Kidney (tissue), 14 donors: ENCODE data around the gene PTPRG. TPM values are rescaled to one million over a fixed set of nuclear protein-coding genes. Genes with fewer than 3 reads are reported as not detected.

ENCODE experiments used
- DNase-seq, 5 donors: peaks; one replicate each; pipeline ENCODE4 v3.0.0-alpha.2; 2013 to 2020
- FAIRE-seq: peaks from 2 replicates; lab custom pipeline; 2012; peaks lifted over from hg19 to GRCh38; lab: Jason Lieb, UNC
- H3K27ac ChIP-seq, 2 donors: one replicate each; pipeline ENCODE4 v1.7.0; 2013; ENCODE audit warnings: low read depth in 2 of 2, low read length in 2 of 2, inconsistent platforms in 1 of 2
- H3K27me3 ChIP-seq: one replicate; pipeline ENCODE4 v1.7.1; 2013; ENCODE audit warnings: low read length, inconsistent platforms; ENCODE audit not compliant: control insufficient read depth, insufficient read depth
- H3K36me3 ChIP-seq, 3 donors: one replicate each; pipeline versions ENCODE4 v1.7.0 to v1.7.1; 2013; ENCODE audit warnings: low read length in 3 of 3, control low read depth in 1 of 3, inconsistent platforms in 1 of 3; ENCODE audit not compliant: insufficient read depth in 3 of 3, control insufficient read depth in 2 of 3
- H3K4me1 ChIP-seq, 3 donors: one replicate each; pipeline versions ENCODE4 v1.7.0 to v1.7.1; 2013; ENCODE audit warnings: low read length in 3 of 3, inconsistent platforms in 1 of 3, low read depth in 1 of 3; ENCODE audit not compliant: control insufficient read depth in 2 of 3, insufficient read depth in 2 of 3
- H3K4me3 ChIP-seq, 3 donors: one replicate each; pipeline versions ENCODE4 v1.7.0 to v1.8.1; 2013; ENCODE audit warnings: low read length in 3 of 3, control low read depth in 1 of 3, inconsistent platforms in 1 of 3
- H3K9ac ChIP-seq, 3 donors: one replicate each; pipeline versions ENCODE4 v1.7.0 to v1.7.1; 2013; ENCODE audit warnings: low read length in 3 of 3, control low read depth in 1 of 3, inconsistent platforms in 1 of 3
- H3K9me3 ChIP-seq, 3 donors: one replicate each; pipeline versions ENCODE4 v1.7.0 to v1.7.1; 2013; ENCODE audit warnings: low read length in 3 of 3, control low read depth in 1 of 3, inconsistent platforms in 1 of 3; ENCODE audit not compliant: control insufficient read depth in 2 of 3, insufficient read depth in 1 of 3
- CTCF ChIP-seq: IDR thresholded peaks from 3 replicates; pipeline ENCODE4 v1.5.1; 2012; ENCODE audit warnings: mild to moderate bottlenecking, moderate library complexity, borderline replicate concordance; ENCODE audit not compliant: insufficient read depth; ENCODE audit errors: extremely low read depth
- intact Hi-C: fragments of 100-400 bp; cut with DNase I; formaldehyde crosslinking; loops from one replicate; pipeline ENCODE4 v1.11.1; 2022
- polyA plus RNA-seq: library from polyadenylated mRNA; stranded (reverse); fragments of 350-450 nt; fragmentation: Illumina TruSeq; extraction: RNeasy Lipid Tissue Mini Kit (QIAGEN cat#74804); gene quantifications from one replicate; pipeline ENCODE4 v1.2.3, GENCODE V29; 2014; ENCODE audit warnings: low read depth, low replicate concordance; ENCODE audit not compliant: insufficient read depth
- total RNA-seq: library from RNA; stranded (reverse); fragmentation: NEBNext Ultra II Directional; extraction: Animal tissue kit (Norgen Biotek cat#: 25700); gene quantifications from one replicate; pipeline ENCODE4 v1.2.1, GENCODE V29; 2021
- donor health status: control.
- donor health status: control.
- donor health status: control.
- donor health status: control.
- donor health status: control.
- donor health status: DM: yes; HTN: yes; CAD: no.
- donor health status: Normal renal cell carcinoma (clear cell type).

PTPRG gene
- total and polyA plus RNA-seq, 2 donors from 2014 or later: 9.2 to 154 TPM

GRCh38 chr3:61639991-61640390 lies 78.6 kb downstream of the PTPRG start:
- H3K27ac ChIP-seq: no peak overlapping the region
- intact Hi-C loops: no loop called here
- H3K9ac ChIP-seq: no peak overlapping the region
- DNase-seq: no peak
- peaks cover 0 to 11% (median 6%) of the 10 kb centered on the region in 3 donors for H3K4me1 ChIP-seq
- H3K4me3 ChIP-seq: no peak overlapping the region
- no peaks in the 10 kb centered on the region for H3K36me3 ChIP-seq
- no peak for FAIRE-seq
- TF ChIP-seq CTCF: no peak
- no peaks in the 10 kb centered on the region for H3K27me3 ChIP-seq
- H3K9me3 ChIP-seq: no peaks in the 10 kb centered on the region

DNA sequence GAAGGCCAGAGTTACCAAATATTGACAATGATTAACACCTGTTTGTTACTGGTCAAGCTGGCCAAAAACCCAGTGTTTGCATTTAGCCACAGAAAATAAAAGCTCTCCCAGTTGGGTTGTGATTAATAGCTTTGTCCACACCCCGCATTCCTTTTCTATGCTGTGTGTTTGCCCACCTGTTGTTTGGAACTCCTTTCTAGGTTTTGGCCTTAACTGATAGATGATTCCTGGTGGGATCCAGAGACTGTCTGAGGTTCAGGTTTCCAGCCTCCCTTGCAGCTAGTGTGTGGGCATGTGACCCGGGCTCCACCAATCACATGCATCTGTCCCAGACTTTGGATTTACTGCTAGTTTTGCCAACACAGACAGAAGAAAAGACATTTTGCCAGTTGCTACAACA lies 83.8 kb downstream of the PTPRG start:
- no peak for TF ChIP-seq CTCF
- no peak for DNase-seq
- Histone ChIP-seq H3K27ac (no peak overlapping the region), H3K4me1 (peaks cover 0 to 8% (median 0%) of the 10 kb centered on the region in 3 donors), H3K9me3 (peaks cover 0 to 7% (median 0%) of the 10 kb centered on the region in 3 donors), H3K36me3 (no peaks in the 10 kb centered on the region), H3K4me3 (no peak overlapping the region), H3K9ac (no peak overlapping the region), H3K27me3 (no peaks in the 10 kb centered on the region)
- FAIRE-seq: no peak
- intact Hi-C loops: no loop called here

DNA sequence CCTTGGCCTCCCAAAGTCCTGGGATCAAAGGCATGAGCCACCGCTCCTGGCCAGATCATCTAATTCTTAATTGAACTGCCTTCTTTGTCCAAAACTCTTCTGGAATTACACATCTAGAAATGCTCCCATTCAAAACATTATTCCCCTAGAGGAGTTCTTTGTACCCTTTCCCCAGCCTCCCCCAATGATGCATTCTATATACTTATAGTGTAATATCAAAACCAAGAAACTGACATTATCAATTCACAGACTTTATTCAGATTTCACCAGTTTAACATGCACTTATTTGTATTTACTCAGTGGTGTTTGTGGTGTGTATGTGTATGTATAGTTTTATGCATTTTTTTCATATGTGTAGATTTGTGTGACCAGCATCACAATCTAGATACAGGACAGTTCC lies 85.0 kb downstream of the PTPRG start:
- H3K27ac ChIP-seq: no peak overlapping the region
- intact Hi-C loops: no loop called here
- H3K4me3 ChIP-seq: no peak overlapping the region
- no peak for TF ChIP-seq CTCF
- peaks cover 0 to 7% (median 0%) of the 10 kb centered on the region in 3 donors for H3K9me3 ChIP-seq
- FAIRE-seq (no peak), DNase-seq (no peak)
- peaks cover 0 to 11% (median 0%) of the 10 kb centered on the region in 3 donors for H3K4me1 ChIP-seq
- H3K27me3 ChIP-seq: no peaks in the 10 kb centered on the region
- H3K36me3 ChIP-seq: no peaks in the 10 kb centered on the region
- H3K9ac ChIP-seq: no peak overlapping the region
